GM12878 (cell line): Measurements from ENCODE around the gene PLEKHO1. TPM values are rescaled to one million over a fixed set of nuclear protein-coding genes. Genes with fewer than 3 reads are reported as not detected.

Experiments
- ATF2 ChIP-seq: IDR thresholded peaks from 2 replicates; pipeline ENCODE4 v1.6.1; 2012; ENCODE audit warnings: low read length, inconsistent platforms
- ATF3 ChIP-seq: IDR thresholded peaks from 2 replicates; pipeline ENCODE4 v1.6.1; 2011; ENCODE audit warnings: low read depth, mild to moderate bottlenecking, low read length, moderate library complexity, borderline replicate concordance; ENCODE audit errors: extremely low read depth
- CBX5 ChIP-seq: sonication (generic); IDR thresholded peaks from 2 replicates; pipeline ENCODE4 v1.6.1; 2016; ENCODE audit warnings: low read depth, moderate library complexity, mild to moderate bottlenecking, inconsistent platforms
- MTA3 ChIP-seq: IDR thresholded peaks from 2 replicates; pipeline ENCODE4 v1.6.1; 2012; ENCODE audit warnings: low read length, inconsistent platforms, borderline replicate concordance
- RAD21 ChIP-seq: IDR thresholded peaks from 2 replicates; pipeline ENCODE4 v1.6.1; 2011; ENCODE audit warnings: mild to moderate bottlenecking, low read depth, low read length, moderate library complexity; ENCODE audit not compliant: insufficient read depth
- STAT3 ChIP-seq: IDR thresholded peaks from 2 replicates; pipeline ENCODE4 v1.6.1; 2011; ENCODE audit warnings: low read depth, low read length, improper control_type of control experiment
- ZBTB4 ChIP-seq: fragments of 450-650 bp; formaldehyde crosslinking; IDR thresholded peaks from 2 replicates; pipeline ENCODE4 v1.4.0; 2022; ENCODE audit warnings: mild to moderate bottlenecking, moderate library complexity
- polyA plus RNA-seq, 11 experiments: library from polyadenylated mRNA; depleted of rRNA in 4 of 11; unstranded in 6 of 11; stranded (reverse) in 5 of 11; fragments of >200 nt; fragmentation: Nextera tagmentation in 4 of 11; fragmentation: Illumina TruSeq in 1 of 11; extraction: Ambion mirVana in 4 of 11; extraction: Trizol in 1 of 11; gene quantifications; 1 replicate in 1 of 11; 2 replicates in 10 of 11; pipeline versions ENCODE4 v1.2.1 to v1.2.3, GENCODE V29; 2011 to 2016; ENCODE audit warnings: inconsistent platforms in 2 of 11, missing spikeins in 2 of 11, low read depth in 1 of 11
- total RNA-seq, 4 experiments: library from RNA; depleted of rRNA in 3 of 4; stranded (reverse); fragments of >200 nt in 3 of 4; fragmentation: Illumina TruSeq in 1 of 4; extraction: Trizol in 1 of 4; gene quantifications; 2 replicates each; pipeline versions ENCODE4 v1.2.1 to v1.2.3, GENCODE V29; 2013 to 2021

The PLEKHO1 gene
- total and polyA plus RNA-seq, 10 of the 15 experiments (the other 5 are each of a cell fraction or from before 2014, with no cell fraction given) = 5.3 to 184 (median 88.8) TPM

- TF ChIP-seq ZBTB4 (CRISPR knock-in tag) = peak; percentile 70; the same call in 1 of the 2 replicates
- TF ChIP-seq CBX5 = no peak
- no peak for TF ChIP-seq MTA3
- TF ChIP-seq STAT3 = no peak
- TF ChIP-seq RAD21 = 0 out of 2 replicates have a peak, but pooled peaks have one; percentile 5
- TF ChIP-seq ATF2 = no peak
- TF ChIP-seq ATF3 = no peak
Measured at GRCh38 chr1:150160964-150161621, 11.4 kb downstream of the PLEKHO1 start (continued).
